ENCODE measurements around the gene PSPN.
A peak's percentile ranks its signal among the peaks of the same experiment; 100 is the strongest.

Gene PSPN

DNA sequence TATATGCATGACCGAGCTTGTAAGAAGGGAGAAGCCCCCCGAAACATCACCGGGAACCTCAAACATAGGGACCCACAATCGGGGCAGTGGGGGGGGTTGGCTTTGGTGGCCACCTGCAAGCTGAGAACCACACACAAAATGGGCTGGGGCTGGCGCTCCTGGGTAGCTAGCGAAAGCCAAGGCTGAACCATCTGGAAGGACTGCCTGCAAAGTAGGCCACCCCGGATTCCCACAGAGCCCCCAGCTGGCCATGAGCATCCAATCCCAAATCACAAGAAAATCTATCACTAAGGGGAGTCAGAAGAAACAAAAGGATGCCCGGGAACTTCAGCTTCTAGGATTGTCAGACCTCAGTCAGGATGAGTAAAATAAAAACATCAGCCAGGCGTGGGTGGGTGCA lies 2.8 kb upstream of the PSPN start:
- POLR2A ChIA-PET = interaction anchor here (1.5 kb wide), 1 partner anchor 46 kb away, joined by 4 read pairs; the partner anchor contains the start of gene KHSRP

DNA sequence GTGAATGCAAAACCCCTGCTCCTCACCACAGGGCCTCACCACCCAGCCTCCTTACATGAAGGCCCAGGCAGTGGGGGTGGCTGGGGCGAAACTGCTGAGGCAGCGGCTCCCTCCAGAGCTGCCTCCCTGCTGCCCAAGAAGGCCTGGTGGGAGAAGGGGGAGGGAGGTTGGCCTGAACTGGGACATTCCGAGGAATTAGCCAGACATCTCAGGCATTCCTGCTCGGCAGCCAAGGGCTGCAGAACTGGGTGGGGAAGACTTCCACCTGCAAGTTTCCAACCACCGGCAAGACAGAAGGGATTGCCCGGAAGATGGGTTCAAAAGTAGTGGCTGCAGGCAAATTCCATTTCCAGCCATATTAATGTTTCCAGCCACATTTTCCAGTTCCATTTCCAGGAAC lies 2.3 kb upstream of the PSPN start:
- no peaks in the 10 kb centered on the region for H3K4me1 ChIP-seq (ENCODE audit: control insufficient read depth, insufficient read depth, low read length)
- ChIA-PET CTCF (interaction anchor here (0.6 kb wide), 1 partner anchor 481 kb away, joined by 3 read pairs; no protein-coding TSS in a partner anchor), POLR2A (interaction anchor here (0.9 to 1.5 kb wide), 2 partner anchors 20 to 47 kb away, joined by 4 to 7 read pairs; partner anchors contain the start of gene KHSRP)
- H3K9me3 ChIP-seq (ENCODE audit: control insufficient read depth, insufficient read depth, low read depth, low read length) = no peaks in the 10 kb centered on the region
- H3K36me3 ChIP-seq (ENCODE audit: control insufficient read depth in 2 of 2, insufficient read depth in 1 of 2, low read length in 2 of 2) = peaks cover 21 to 42% of the 10 kb centered on the region in 2 experiments
- H3K27ac ChIP-seq (ENCODE audit: extremely low read depth, low read depth, low read length) = no peak overlapping the region
- TF ChIP-seq GLIS1 (tag by site-specific recombination; IDR thresholded peaks at IDR 0.05) (no peak), ZIC2 (tag by site-specific recombination; IDR thresholded peaks at IDR 0.05) (peak; percentile 38; the same call in 1 of the 2 replicates)
- TF ChIP-seq, protein P1, sequence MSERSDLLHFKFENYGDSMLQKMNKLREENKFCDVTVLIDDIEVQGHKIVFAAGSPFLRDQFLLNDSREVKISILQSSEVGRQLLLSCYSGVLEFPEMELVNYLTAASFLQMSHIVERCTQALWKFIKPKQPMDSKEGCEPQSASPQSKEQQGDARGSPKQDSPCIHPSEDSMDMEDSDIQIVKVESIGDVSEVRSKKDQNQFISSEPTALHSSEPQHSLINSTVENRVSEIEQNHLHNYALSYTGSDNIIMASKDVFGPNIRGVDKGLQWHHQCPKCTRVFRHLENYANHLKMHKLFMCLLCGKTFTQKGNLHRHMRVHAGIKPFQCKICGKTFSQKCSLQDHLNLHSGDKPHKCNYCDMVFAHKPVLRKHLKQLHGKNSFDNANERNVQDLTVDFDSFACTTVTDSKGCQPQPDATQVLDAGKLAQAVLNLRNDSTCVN (tag by site-specific recombination; optimal IDR thresholded peaks at IDR 0.05) = no peak
- TF ChIP-seq, protein P2, sequence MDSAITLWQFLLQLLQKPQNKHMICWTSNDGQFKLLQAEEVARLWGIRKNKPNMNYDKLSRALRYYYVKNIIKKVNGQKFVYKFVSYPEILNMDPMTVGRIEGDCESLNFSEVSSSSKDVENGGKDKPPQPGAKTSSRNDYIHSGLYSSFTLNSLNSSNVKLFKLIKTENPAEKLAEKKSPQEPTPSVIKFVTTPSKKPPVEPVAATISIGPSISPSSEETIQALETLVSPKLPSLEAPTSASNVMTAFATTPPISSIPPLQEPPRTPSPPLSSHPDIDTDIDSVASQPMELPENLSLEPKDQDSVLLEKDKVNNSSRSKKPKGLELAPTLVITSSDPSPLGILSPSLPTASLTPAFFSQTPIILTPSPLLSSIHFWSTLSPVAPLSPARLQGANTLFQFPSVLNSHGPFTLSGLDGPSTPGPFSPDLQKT (IDR thresholded peaks at IDR 0.05; ENCODE audit: borderline replicate concordance, low read depth, low read length) = no peak
- no peak overlapping the region for H3K4me3 ChIP-seq (ENCODE audit: low read depth, low read length)

More for the DNA sequence above, 2.8 kb upstream of the PSPN start:
- TF ChIP-seq, protein P3, sequence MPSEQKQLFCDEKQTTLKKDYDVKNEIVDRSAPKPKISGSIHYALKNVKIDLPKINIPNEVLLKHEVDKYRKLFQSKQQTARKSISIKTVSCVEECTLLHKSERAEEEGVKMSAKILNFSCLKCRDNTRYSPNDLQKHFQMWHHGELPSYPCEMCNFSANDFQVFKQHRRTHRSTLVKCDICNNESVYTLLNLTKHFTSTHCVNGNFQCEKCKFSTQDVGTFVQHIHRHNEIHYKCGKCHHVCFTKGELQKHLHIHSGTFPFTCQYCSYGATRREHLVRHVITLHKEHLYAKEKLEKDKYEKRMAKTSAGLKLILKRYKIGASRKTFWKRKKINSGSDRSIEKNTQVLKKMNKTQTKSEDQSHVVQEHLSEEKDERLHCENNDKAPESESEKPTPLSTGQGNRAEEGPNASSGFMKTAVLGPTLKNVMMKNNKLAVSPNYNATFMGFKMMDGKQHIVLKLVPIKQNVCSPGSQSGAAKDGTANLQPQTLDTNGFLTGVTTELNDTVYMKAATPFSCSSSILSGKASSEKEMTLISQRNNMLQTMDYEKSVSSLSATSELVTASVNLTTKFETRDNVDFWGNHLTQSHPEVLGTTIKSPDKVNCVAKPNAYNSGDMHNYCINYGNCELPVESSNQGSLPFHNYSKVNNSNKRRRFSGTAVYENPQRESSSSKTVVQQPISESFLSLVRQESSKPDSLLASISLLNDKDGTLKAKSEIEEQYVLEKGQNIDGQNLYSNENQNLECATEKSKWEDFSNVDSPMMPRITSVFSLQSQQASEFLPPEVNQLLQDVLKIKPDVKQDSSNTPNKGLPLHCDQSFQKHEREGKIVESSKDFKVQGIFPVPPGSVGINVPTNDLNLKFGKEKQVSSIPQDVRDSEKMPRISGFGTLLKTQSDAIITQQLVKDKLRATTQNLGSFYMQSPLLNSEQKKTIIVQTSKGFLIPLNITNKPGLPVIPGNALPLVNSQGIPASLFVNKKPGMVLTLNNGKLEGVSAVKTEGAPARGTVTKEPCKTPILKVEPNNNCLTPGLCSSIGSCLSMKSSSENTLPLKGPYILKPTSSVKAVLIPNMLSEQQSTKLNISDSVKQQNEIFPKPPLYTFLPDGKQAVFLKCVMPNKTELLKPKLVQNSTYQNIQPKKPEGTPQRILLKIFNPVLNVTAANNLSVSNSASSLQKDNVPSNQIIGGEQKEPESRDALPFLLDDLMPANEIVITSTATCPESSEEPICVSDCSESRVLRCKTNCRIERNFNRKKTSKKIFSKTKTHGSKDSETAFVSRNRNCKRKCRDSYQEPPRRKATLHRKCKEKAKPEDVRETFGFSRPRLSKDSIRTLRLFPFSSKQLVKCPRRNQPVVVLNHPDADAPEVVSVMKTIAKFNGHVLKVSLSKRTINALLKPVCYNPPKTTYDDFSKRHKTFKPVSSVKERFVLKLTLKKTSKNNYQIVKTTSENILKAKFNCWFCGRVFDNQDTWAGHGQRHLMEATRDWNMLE (tag by site-specific recombination; conservative IDR thresholded peaks at IDR 0.05; ENCODE audit: low read depth) = no peak
- TF ChIP-seq ZBTB21 (tag by site-specific recombination; IDR thresholded peaks at IDR 0.05) (no peak), ZNF132 (tag by site-specific recombination; IDR thresholded peaks at IDR 0.05; ENCODE audit: borderline replicate concordance) (no peak), ZNF416 (tag by site-specific recombination; IDR thresholded peaks at IDR 0.05) (no peak), ZNF768 (tag by site-specific recombination; IDR thresholded peaks at IDR 0.05) (no peak), ZNF302 (tag by site-specific recombination; IDR thresholded peaks at IDR 0.05; ENCODE audit: low read depth) (no peak), ZNF585B (tag by site-specific recombination; IDR thresholded peaks at IDR 0.05) (no peak), ZBTB17 (tag by site-specific recombination; IDR thresholded peaks at IDR 0.05) (no peak), BCL11B (tag by site-specific recombination; IDR thresholded peaks at IDR 0.05; ENCODE audit: low read depth) (no peak), ZNF184 (tag by site-specific recombination; IDR thresholded peaks at IDR 0.05) (no peak), ZNF747 (tag by site-specific recombination; IDR thresholded peaks at IDR 0.05) (no peak)
- TF ChIP-seq, protein P4, sequence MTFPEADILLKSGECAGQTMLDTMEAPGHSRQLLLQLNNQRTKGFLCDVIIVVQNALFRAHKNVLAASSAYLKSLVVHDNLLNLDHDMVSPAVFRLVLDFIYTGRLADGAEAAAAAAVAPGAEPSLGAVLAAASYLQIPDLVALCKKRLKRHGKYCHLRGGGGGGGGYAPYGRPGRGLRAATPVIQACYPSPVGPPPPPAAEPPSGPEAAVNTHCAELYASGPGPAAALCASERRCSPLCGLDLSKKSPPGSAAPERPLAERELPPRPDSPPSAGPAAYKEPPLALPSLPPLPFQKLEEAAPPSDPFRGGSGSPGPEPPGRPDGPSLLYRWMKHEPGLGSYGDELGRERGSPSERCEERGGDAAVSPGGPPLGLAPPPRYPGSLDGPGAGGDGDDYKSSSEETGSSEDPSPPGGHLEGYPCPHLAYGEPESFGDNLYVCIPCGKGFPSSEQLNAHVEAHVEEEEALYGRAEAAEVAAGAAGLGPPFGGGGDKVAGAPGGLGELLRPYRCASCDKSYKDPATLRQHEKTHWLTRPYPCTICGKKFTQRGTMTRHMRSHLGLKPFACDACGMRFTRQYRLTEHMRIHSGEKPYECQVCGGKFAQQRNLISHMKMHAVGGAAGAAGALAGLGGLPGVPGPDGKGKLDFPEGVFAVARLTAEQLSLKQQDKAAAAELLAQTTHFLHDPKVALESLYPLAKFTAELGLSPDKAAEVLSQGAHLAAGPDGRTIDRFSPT (tag by site-specific recombination; IDR thresholded peaks at IDR 0.05) = no peak
- TF ChIP-seq, protein P5, sequence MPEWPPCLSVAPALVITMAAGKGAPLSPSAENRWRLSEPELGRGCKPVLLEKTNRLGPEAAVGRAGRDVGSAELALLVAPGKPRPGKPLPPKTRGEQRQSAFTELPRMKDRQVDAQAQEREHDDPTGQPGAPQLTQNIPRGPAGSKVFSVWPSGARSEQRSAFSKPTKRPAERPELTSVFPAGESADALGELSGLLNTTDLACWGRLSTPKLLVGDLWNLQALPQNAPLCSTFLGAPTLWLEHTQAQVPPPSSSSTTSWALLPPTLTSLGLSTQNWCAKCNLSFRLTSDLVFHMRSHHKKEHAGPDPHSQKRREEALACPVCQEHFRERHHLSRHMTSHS (tag by site-specific recombination; IDR thresholded peaks at IDR 0.05) = no peak
- TF ChIP-seq, protein P6, sequence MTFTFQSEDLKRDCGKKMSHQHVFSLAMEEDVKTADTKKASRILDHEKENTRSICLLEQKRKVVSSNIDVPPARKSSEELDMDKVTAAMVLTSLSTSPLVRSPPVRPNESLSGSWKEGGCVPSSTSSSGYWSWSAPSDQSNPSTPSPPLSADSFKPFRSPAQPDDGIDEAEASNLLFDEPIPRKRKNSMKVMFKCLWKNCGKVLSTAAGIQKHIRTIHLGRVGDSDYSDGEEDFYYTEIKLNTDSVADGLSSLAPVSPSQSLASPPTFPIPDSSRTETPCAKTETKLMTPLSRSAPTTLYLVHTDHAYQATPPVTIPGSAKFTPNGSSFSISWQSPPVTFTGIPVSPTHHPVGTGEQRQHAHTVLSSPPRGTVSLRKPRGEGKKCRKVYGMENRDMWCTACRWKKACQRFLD (tag by site-specific recombination; IDR thresholded peaks at IDR 0.05) = no peak
- TF ChIP-seq, protein P2 (IDR thresholded peaks at IDR 0.05; ENCODE audit: borderline replicate concordance, low read depth, low read length) = no peak
- CTCF ChIA-PET = interaction anchor here (0.6 kb wide), 1 partner anchor 481 kb away, joined by 3 read pairs; no protein-coding TSS in a partner anchor
- Histone ChIP-seq H3K36me3 (ENCODE audit: control insufficient read depth in 2 of 2, insufficient read depth in 1 of 2, low read length in 2 of 2) (peaks cover 22 to 46% of the 10 kb centered on the region in 2 experiments), H3K4me1 (ENCODE audit: control insufficient read depth, insufficient read depth, low read length) (no peaks in the 10 kb centered on the region), H3K4me3 (ENCODE audit: low read depth, low read length) (no peak overlapping the region), H3K9me3 (ENCODE audit: control insufficient read depth, insufficient read depth, low read depth, low read length) (no peaks in the 10 kb centered on the region), H3K27ac (ENCODE audit: extremely low read depth, low read depth, low read length) (no peak overlapping the region)

Data from HEK293 (cell line).